GM12878 (cell line): ENCODE measurements around the gene RGS6. TPM values are rescaled to one million over a fixed set of nuclear protein-coding genes. Genes with fewer than 3 reads are reported as not detected.

Experiments
- BACH1 ChIP-seq: fragments of 450-650 bp; IDR thresholded peaks from 2 replicates; pipeline ENCODE4 v1.6.1; 2017; ENCODE audit warnings: mild to moderate bottlenecking, borderline replicate concordance
- CBFB ChIP-seq: IDR thresholded peaks from 2 replicates; pipeline ENCODE4 v1.6.1; 2016; ENCODE audit warnings: antibody characterized with exemption, low read depth
- CHD4 ChIP-seq: fragments of 200-600 bp; sonication (generic); IDR thresholded peaks from 2 replicates; pipeline ENCODE4 v1.6.1; 2016; ENCODE audit warnings: mild to moderate bottlenecking
- HDGF ChIP-seq: fragments of 450-650 bp; IDR thresholded peaks from 2 replicates; pipeline ENCODE4 v1.6.1; 2016; ENCODE audit warnings: antibody characterized with exemption
- IKZF1 ChIP-seq: fragments of 450-650 bp; conservative IDR thresholded peaks from 2 replicates; pipeline ENCODE4 v1.6.1; 2017; ENCODE audit warnings: antibody characterized with exemption, mild to moderate bottlenecking
- IKZF2 ChIP-seq, 2 experiments: fragments of 450-650 bp; IDR thresholded peaks; 2 replicates each; pipeline ENCODE4 v1.6.1; 2017; ENCODE audit warnings: mild to moderate bottlenecking in 2 of 2, moderate library complexity in 2 of 2
- NBN ChIP-seq: fragments of 450-650 bp; IDR thresholded peaks from 2 replicates; pipeline ENCODE4 v1.6.1; 2016
- PAX8 ChIP-seq: fragments of 450-650 bp; IDR thresholded peaks from 2 replicates; pipeline ENCODE4 v1.6.1; 2017; ENCODE audit warnings: mild to moderate bottlenecking, moderate library complexity
- RCOR1 ChIP-seq: conservative IDR thresholded peaks from 2 replicates; pipeline ENCODE4 v1.6.1; 2012; ENCODE audit warnings: low read depth, low read length, improper control_type of control experiment
- SMAD5 ChIP-seq: IDR thresholded peaks from 2 replicates; pipeline ENCODE4 v1.6.1; 2016; ENCODE audit warnings: antibody characterized with exemption, low read depth
- SMC3 ChIP-seq: IDR thresholded peaks from 2 replicates; pipeline ENCODE4 v1.6.1; 2011; ENCODE audit warnings: low read length, improper control_type of control experiment, borderline replicate concordance
- SPI1 ChIP-seq: IDR thresholded peaks from 2 replicates; pipeline ENCODE4 v1.6.1; 2011; ENCODE audit warnings: low read depth, mild to moderate bottlenecking, low read length, moderate library complexity, borderline replicate concordance; ENCODE audit not compliant: insufficient read depth
- polyA plus RNA-seq, 11 experiments: library from polyadenylated mRNA; depleted of rRNA in 4 of 11; unstranded in 6 of 11; stranded (reverse) in 5 of 11; fragments of >200 nt; fragmentation: Nextera tagmentation in 4 of 11; fragmentation: Illumina TruSeq in 1 of 11; extraction: Ambion mirVana in 4 of 11; extraction: Trizol in 1 of 11; gene quantifications; 1 replicate in 1 of 11; 2 replicates in 10 of 11; pipeline versions ENCODE4 v1.2.1 to v1.2.3, GENCODE V29; 2011 to 2016; ENCODE audit warnings: inconsistent platforms in 2 of 11, missing spikeins in 2 of 11, low read depth in 1 of 11
- total RNA-seq, 4 experiments: library from RNA; depleted of rRNA in 3 of 4; stranded (reverse); fragments of >200 nt in 3 of 4; fragmentation: Illumina TruSeq in 1 of 4; extraction: Trizol in 1 of 4; gene quantifications; 2 replicates each; pipeline versions ENCODE4 v1.2.1 to v1.2.3, GENCODE V29; 2013 to 2021
- TF ChIP-seq, protein P1 (sequence below): fragments of 450-650 bp; IDR thresholded peaks from 2 replicates; pipeline ENCODE4 v1.6.1; 2017; ENCODE audit warnings: mild to moderate bottlenecking, low read depth, inconsistent platforms; ENCODE audit not compliant: poor library complexity, severe bottlenecking
- TF ChIP-seq, protein P2 (sequence below): fragments of 450-650 bp; conservative IDR thresholded peaks from 2 replicates; pipeline ENCODE4 v1.6.1; 2017; ENCODE audit warnings: mild to moderate bottlenecking, moderate library complexity
- TF ChIP-seq, protein P3 (sequence below): fragments of 450-650 bp; IDR thresholded peaks from 2 replicates; pipeline ENCODE4 v1.6.1; 2017; ENCODE audit warnings: low read depth, mild to moderate bottlenecking, moderate library complexity
- TF ChIP-seq, protein P4 (sequence below): fragments of 450-650 bp; IDR thresholded peaks from 2 replicates; pipeline ENCODE4 v1.6.1; 2016; ENCODE audit warnings: mild to moderate bottlenecking, moderate library complexity, borderline replicate concordance
- TF ChIP-seq, protein P5 (sequence below), 3 experiments: IDR thresholded peaks in 2 of 3; conservative IDR thresholded peaks in 1 of 3; 2 replicates each; pipeline ENCODE4 v1.5.1; 2011; ENCODE audit warnings: low read depth in 3 of 3, low read length in 3 of 3, mild to moderate bottlenecking in 3 of 3, control low read depth in 2 of 3, moderate library complexity in 2 of 3, inconsistent platforms in 1 of 3, mixed read lengths in 1 of 3; ENCODE audit not compliant: control insufficient read depth in 2 of 3, insufficient read depth in 1 of 3; ENCODE audit errors: extremely low read depth in 1 of 3

RGS6 gene
- total and polyA plus RNA-seq, 10 of the 15 experiments (the other 5 are each of a cell fraction or from before 2014, with no cell fraction given): 3.9 to 18.1 (median 12.4) TPM

DNA sequence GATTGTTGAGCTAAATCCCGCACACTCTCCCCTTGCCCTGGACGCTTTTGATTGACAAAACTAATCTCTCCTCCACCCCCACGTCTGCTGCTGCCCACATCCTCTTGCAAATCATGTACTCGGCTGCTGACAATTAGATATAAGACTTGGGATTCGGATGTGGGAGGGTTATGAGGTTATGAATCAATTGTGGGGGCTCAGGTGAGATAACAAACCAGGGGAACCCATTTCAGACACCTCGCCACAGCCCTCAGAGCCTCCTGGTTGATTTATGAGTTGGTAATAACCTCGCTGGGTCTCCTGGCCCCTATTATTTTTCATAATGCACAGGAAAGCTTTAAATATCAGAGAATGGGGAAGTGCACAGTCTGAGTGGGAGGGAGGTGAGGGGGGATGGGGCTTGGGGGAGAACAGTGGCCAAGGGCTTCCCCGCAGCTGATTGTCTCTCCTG, 511.8 kb downstream of the RGS6 start (continued):
- TF ChIP-seq SMAD5: no peak
- TF ChIP-seq IKZF1: peak; percentile 45
- TF ChIP-seq, protein P1, sequence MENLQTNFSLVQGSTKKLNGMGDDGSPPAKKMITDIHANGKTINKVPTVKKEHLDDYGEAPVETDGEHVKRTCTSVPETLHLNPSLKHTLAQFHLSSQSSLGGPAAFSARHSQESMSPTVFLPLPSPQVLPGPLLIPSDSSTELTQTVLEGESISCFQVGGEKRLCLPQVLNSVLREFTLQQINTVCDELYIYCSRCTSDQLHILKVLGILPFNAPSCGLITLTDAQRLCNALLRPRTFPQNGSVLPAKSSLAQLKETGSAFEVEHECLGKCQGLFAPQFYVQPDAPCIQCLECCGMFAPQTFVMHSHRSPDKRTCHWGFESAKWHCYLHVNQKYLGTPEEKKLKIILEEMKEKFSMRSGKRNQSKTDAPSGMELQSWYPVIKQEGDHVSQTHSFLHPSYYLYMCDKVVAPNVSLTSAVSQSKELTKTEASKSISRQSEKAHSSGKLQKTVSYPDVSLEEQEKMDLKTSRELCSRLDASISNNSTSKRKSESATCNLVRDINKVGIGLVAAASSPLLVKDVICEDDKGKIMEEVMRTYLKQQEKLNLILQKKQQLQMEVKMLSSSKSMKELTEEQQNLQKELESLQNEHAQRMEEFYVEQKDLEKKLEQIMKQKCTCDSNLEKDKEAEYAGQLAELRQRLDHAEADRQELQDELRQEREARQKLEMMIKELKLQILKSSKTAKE: peak; percentile 56
- TF ChIP-seq HDGF: no peak
- no peak for TF ChIP-seq SMC3
- TF ChIP-seq, protein P2, sequence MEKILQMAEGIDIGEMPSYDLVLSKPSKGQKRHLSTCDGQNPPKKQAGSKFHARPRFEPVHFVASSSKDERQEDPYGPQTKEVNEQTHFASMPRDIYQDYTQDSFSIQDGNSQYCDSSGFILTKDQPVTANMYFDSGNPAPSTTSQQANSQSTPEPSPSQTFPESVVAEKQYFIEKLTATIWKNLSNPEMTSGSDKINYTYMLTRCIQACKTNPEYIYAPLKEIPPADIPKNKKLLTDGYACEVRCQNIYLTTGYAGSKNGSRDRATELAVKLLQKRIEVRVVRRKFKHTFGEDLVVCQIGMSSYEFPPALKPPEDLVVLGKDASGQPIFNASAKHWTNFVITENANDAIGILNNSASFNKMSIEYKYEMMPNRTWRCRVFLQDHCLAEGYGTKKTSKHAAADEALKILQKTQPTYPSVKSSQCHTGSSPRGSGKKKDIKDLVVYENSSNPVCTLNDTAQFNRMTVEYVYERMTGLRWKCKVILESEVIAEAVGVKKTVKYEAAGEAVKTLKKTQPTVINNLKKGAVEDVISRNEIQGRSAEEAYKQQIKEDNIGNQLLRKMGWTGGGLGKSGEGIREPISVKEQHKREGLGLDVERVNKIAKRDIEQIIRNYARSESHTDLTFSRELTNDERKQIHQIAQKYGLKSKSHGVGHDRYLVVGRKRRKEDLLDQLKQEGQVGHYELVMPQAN: no peak
- TF ChIP-seq, protein P3, sequence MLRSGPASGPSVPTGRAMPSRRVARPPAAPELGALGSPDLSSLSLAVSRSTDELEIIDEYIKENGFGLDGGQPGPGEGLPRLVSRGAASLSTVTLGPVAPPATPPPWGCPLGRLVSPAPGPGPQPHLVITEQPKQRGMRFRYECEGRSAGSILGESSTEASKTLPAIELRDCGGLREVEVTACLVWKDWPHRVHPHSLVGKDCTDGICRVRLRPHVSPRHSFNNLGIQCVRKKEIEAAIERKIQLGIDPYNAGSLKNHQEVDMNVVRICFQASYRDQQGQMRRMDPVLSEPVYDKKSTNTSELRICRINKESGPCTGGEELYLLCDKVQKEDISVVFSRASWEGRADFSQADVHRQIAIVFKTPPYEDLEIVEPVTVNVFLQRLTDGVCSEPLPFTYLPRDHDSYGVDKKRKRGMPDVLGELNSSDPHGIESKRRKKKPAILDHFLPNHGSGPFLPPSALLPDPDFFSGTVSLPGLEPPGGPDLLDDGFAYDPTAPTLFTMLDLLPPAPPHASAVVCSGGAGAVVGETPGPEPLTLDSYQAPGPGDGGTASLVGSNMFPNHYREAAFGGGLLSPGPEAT: 0 out of 2 replicates have a peak, but pooled peaks have one; percentile 22
- TF ChIP-seq CHD4: no peak
- peak; percentile 67 to 73 for TF ChIP-seq IKZF2 (IDR thresholded peaks at IDR 0.05)
- peak; percentile 93 for TF ChIP-seq SPI1
- TF ChIP-seq, protein P4, sequence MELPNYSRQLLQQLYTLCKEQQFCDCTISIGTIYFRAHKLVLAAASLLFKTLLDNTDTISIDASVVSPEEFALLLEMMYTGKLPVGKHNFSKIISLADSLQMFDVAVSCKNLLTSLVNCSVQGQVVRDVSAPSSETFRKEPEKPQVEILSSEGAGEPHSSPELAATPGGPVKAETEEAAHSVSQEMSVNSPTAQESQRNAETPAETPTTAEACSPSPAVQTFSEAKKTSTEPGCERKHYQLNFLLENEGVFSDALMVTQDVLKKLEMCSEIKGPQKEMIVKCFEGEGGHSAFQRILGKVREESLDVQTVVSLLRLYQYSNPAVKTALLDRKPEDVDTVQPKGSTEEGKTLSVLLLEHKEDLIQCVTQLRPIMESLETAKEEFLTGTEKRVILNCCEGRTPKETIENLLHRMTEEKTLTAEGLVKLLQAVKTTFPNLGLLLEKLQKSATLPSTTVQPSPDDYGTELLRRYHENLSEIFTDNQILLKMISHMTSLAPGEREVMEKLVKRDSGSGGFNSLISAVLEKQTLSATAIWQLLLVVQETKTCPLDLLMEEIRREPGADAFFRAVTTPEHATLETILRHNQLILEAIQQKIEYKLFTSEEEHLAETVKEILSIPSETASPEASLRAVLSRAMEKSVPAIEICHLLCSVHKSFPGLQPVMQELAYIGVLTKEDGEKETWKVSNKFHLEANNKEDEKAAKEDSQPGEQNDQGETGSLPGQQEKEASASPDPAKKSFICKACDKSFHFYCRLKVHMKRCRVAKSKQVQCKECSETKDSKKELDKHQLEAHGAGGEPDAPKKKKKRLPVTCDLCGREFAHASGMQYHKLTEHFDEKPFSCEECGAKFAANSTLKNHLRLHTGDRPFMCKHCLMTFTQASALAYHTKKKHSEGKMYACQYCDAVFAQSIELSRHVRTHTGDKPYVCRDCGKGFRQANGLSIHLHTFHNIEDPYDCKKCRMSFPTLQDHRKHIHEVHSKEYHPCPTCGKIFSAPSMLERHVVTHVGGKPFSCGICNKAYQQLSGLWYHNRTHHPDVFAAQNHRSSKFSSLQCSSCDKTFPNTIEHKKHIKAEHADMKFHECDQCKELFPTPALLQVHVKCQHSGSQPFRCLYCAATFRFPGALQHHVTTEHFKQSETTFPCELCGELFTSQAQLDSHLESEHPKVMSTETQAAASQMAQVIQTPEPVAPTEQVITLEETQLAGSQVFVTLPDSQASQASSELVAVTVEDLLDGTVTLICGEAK: no peak
- TF ChIP-seq BACH1: no peak
- TF ChIP-seq, protein P5, sequence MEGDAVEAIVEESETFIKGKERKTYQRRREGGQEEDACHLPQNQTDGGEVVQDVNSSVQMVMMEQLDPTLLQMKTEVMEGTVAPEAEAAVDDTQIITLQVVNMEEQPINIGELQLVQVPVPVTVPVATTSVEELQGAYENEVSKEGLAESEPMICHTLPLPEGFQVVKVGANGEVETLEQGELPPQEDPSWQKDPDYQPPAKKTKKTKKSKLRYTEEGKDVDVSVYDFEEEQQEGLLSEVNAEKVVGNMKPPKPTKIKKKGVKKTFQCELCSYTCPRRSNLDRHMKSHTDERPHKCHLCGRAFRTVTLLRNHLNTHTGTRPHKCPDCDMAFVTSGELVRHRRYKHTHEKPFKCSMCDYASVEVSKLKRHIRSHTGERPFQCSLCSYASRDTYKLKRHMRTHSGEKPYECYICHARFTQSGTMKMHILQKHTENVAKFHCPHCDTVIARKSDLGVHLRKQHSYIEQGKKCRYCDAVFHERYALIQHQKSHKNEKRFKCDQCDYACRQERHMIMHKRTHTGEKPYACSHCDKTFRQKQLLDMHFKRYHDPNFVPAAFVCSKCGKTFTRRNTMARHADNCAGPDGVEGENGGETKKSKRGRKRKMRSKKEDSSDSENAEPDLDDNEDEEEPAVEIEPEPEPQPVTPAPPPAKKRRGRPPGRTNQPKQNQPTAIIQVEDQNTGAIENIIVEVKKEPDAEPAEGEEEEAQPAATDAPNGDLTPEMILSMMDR (IDR thresholded peaks at IDR 0.05 in 2 of 3, conservative IDR thresholded peaks at IDR 0.05 in 1 of 3; ENCODE audit: control insufficient read depth in 2 of 3, extremely low read depth in 1 of 3, insufficient read depth in 1 of 3, low read depth in 3 of 3, low read length in 3 of 3): no peak
- no peak for TF ChIP-seq NBN
- TF ChIP-seq RCOR1: 0 out of 2 replicates have a peak, but pooled peaks have one; percentile 21
- TF ChIP-seq PAX8: no peak
- peak; percentile 38; the same call in 1 of the 2 replicates for TF ChIP-seq CBFB
